T-helper 1 cell (primary cell): Measurements from ENCODE around the gene UCK2.

Source experiments
- DNase-seq, 5 donors: peaks; one replicate each; pipeline ENCODE4 v3.0.0-alpha.2; 2012 to 2020

UCK2 gene

DNA sequence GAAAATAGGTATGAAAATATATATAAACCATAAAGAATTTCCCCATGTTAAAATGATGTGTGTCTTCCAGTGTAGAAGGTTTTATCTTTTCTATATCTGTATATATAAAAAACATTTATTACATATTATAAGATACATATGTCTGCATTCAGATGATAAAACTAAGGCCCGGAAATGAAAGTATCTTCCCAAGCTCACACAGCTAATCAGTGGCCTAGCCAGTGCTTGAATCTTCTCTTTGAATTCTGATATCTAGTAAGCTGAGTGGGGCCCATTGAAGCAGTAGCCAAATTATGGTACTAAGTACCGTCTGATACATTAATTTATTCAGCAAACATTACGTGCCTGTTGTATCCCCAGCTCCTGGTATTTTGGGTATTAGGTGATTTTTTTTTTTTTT is 28.6 kb downstream of the UCK2 start:
- no peak for DNase-seq

DNA sequence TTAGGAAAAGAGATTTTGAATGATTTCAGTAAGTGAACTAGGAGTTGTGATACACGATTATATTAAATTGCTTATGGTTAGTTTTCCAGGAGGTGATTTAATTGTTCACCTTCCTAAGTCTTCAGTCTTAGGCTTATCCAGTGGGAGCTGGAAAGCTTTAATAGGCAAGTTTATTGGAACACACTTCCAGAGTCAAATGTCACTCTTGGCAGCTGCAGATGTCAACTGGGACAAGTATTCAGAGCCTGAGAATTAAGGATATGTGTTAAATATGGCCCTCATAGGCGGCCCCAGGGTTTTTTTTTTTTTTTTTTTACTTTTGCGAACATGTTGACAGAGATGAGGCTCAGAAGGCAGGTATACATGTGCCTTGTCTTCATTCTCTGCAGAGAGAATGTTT is 29.2 kb downstream of the UCK2 start:
- no peak for DNase-seq

DNA sequence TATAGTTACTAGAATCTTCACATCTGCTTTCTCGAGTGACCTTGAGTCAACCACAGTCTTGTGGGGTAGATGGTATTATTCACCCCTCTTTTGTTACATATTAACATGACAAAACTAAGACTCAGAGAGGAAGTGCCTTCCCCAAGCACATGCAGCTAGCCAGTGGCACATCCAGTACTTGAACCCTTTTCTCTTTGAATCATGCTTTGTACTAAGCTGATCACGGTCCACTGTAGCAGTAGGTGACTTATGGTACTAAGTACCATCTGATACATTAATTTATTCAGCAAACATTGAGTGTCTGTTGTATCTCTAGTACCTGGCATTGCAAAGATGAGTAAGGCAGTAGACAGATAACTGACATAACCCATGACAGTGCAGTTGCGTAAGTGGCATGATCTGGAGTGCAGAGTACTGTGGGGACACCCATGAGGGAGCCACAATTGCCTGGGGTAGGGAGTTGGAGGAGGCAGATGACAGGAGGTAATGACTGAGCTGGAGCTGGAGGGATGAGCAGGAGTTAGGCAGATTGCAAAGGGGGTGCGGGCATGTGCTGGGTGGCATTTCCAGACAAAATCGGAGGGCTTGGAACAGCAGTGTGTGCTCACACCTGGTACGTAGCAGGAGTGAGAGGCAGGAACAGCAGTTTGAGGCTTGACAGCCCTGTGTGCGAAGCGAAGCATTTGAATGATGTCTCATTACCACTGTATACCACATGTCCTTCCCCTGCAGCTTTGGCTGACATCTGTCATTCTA is 29.8 kb downstream of the UCK2 start:
- no peak for DNase-seq

DNA sequence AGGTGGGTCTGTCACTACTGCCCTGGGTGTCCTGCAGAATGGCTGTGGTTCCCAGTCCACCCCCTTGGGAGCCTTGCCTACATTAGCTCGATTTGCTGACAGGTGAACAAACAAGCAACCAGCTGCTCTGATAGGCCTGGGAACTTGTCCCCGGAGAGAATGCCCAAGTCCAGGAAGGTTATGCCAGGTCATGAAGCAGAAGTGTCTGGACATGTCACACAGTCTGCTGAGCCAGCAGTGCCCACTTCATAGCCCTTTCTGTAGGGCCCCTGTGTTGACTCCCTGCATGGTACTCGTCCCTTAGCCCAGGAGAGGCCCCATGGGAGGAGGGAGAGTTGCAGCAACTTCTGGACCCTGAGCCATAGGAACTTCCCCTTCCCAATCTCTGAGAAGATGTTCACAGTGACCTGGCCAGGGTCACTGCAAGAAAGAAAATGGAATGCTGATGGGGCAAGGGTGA is 31.0 kb downstream of the UCK2 start:
- DNase-seq: no peak

DNA sequence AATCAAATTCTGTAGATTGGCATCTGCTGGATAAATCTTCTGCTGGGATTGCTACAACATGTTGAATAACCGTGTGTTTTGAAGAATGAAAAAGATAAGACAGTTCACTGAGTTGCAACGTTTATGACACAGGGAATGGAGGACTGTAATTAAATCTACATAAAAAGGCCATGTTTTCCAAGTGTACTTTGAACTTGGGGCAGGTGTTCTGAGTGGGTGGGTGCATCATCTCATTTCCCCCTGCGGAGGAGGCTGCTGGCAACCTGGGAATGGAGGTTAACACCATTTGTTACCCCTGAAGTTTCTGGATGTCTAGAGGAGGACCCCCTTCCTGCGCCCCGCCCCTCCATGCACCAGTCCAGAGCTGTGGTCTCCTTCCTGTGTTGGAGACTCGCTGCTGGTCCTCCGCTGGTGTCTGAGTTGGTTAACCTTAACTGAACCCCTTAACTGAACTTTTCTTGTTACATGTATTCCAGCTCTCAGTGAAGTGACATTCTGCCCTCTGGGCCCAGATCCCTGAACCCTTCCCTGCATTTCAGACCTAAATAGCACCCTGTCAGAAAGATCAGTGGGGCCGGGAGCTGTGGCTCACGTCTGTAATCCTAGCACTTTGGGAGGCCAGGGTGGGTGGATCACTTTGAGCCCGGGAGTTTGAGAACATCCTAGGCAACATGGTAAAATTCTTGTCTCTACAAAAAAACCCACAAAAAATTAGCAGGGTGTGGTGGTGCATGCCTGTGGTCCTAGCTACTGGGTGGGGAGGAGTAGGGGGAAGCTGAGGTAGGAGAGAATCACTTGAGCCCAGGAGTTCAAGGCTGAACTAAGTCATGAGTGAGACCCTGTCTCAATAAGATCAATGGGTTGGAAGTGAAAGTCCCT is 31.8 kb downstream of the UCK2 start:
- DNase-seq: no peak

DNA sequence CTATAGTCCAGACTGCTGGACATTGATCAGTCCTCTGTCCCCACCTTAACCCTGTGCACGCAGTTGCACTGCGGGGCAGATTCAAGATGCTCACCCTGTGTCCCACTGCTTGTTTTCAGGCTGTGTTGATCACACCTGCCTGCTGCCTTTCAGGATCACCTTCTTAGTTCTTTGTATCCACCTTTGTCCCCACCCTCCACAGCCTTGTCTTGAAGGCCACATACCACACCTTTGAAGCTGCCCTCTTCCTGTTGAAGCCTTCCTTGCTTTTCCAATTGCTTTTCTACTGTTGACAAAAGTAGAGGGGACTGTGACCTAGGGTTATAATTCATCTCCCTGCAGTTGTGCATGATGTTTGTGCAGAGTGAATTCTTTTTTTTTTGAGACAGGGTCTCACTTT is 32.7 kb downstream of the UCK2 start:
- DNase-seq: no peak

DNA sequence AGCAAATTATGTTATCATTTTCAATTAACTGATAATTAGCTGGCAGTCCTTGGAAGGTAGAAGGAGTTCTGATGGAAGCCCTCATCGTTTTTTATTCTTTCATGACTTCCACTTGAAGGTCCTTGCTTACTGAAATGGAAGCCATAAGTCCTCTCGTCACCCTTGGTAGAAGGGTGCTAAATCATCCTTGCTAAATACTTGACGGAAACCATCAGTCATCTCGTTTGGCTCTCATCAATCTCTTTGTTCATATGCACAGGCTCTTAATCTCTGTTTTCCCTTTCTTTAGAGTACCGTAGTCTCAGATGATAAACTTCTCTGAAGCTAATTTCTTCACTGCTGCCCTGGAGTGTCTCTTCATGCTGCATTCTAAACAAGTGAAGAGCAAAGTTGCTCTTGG is 34.5 kb downstream of the UCK2 start:
- DNase-seq: no peak

DNA sequence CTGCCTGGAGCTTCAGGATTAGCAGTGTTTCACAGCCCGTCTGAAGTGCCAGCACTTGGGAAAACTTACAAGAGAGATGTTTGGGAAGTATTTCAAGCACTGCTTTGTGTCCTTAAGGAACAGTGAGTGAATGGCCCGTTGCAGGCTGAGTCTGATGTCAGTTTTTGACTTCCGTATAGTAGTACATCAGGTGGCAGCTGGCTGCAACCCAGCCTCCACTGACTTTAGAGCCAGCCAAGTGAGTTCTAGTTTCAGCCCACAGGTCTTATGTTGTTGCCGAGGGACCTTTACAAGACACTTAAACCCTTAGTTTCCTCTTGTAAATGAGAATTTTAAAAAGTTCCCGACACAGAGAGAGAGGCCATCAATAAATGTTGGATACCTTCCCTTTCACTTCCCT is 35.0 kb downstream of the UCK2 start:
- DNase-seq: no peak

DNA sequence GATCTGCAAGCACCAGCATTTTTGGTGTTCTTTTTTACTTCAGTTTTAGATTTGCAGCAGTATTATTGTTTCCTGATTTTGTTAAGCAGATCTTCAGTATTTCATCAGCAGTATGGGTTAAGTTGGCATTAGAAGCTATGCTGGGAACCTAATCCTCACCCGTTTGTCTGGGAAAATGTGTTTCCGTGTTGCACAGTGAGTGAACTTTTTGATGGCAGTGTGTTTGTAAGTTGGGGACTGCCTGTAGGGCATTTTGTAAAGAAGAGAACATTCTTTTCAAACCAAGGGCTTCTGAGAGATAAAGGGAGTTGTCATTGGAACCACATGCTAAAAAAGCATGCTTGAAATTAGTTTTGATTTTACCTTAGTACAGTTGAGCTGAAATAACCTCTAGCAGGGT is 35.9 kb downstream of the UCK2 start:
- no peak for DNase-seq

DNA sequence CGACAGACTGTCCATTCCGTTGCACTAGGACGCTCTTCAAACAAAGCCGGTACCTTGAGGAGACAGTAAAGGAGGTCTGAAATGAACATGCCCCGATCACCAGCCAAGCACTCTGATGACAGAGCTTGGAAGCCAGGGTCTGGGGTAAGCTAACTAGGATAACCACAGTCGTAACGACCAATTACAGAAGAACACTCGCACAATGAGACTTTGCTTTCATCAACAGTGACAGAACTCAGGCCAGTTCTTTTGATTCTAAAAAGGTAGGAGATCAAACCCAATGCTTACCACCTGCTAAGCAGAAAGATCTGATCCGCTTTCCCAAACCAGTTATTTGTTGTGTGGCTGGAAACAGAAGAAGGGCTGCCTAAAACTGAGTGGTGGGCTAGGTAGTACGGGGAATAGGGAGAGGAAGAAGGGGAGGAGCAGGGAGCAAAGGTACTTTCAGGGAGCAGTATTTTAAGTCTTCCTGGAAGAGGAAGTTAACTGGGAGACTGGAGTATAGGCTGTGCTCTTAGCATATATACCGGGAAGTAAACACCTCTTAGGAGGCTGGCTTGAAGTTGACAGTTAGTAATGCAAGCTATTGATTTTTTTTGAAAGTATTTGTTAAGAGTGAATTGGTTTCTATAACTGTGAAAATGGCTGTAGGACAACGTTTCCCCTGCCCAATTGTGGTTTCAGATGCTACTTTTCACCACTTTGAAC is 38.4 kb downstream of the UCK2 start:
- DNase-seq: no peak

DNA sequence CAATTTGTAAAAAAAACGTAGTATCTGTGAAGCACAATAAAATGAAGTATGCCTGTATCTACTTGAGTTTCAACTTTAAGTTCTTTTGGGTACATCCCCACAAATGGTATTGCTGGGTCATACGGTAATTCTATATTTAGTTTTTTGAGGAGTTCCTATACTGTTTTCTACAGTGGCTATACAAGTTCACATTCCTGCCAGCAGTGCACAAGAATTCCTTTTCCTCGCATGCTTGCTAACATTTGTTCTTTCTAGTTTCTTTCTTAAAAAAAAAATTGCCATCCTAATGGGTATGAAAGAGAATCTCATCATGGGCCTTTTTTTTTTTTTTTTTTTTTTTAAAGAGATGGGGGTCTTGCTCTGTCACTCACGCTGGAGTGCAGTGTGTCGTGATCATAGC is 41.9 kb downstream of the UCK2 start:
- no peak for DNase-seq

DNA sequence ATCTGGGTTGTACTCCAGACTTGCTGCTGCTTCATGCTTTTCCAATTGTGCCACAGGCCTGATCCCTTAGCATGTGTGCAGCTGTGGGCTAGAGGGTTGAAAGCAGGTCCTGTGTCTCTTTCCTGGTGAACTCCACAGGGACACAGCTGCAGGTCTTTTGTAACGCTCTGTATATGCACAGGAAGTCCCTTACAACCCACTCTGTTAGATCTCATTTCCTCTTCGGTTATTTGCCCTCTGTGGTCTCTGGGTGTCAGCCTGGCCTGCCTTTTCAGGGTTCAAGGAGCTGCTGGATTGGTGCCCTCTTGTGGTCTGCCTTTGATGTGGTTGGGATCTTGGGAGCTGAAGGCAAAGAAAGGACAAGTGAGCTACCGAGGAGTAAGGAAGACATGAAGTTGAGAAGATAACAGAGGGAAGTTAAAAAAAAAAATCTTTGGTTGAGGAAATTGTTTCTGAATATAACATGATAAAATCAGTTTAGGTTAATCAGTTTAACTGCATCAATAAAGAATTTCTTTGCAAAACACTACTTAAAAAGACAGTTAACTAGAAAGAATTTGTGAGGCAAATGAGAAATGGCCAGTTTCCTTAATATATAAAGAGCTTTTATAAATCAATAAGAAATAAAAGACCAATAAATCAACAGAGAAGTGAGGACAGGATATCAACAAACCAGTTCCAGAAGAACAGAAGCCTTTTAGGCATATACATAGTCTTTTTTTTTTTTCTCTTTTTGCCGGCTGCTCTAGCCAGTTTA is 44.1 kb downstream of the UCK2 start:
- peak in 4 of 5 donors; percentile 9 to 87 (median 20) for DNase-seq

DNA sequence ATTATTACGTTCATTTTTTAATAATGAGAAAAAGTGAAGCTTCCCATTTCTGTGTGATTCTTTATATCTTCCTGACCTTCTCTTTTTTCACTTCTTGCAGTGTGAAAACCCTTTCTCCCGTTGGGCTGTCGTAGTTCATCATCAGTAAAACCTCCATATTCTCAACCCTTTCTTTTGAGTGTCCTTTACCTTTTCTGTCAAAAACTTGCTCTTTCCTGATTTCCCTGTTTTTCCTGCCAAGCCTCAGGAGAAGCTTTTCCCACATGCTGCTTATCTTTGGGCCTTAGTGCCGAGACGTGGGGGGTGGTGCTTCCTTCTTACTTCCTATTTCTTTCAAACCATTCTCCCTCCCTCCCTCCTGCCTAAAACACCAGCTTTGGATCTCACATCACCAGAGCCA is 46.1 kb downstream of the UCK2 start:
- DNase-seq: no peak

DNA sequence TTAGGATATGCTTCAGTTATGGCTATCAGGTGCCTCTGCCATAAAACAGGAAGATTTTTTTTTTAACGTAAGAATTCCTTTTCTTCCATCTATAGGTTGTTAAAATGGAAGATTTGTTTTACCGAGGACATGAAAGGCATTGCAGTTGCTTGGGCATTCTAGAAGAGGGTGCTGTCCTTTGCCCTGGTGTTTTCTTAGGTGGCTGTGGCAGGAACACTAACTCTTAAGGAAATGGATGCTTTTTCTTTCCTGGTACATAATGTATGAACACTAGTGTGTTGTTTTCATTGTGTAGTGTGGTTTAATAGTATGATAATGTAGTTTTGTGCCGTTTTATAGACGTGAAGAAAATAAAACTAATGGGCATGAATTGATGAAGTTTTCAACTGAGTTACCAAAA is 47.2 kb downstream of the UCK2 start:
- DNase-seq: no peak

DNA sequence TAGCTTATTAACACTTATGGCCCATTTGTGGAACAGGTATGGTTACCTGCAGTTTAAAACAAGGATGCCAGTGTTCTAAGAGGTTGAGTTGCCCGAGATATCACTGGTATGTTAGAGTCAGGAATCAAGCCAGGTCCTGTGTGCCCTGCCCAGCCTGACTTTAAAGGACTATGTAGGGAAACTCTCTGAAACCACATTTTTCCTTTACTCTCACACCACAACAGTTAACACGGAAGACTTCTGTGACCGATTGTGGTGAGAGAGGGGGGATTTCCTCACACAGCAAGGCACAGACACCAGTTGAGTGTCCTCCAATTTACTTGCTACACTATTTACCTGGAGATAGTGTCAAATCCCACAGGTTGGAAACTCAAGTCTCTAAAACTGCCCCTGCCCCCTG is 47.8 kb downstream of the UCK2 start:
- DNase-seq: peak in 1 of 5 donors; percentile 34

DNA sequence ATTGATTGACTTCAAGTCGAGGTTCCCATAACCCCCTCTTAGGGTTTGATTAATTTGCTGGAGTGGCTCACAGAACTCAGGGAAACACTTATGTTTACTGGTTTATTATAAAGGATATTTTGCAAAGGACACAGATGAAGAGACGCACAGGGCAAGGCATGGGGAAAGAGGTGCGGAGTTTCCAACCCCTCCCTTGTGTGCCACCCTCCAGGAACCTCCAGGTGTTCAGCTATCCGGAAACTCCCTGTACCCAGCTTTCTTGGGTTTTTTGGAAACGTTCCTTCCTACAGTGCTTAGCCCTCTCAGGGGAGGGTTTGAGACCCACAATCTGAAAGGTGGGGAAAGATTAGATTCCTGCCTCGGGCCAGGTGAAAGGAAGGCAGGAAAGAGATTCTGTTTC is 48.2 kb downstream of the UCK2 start:
- no peak for DNase-seq

DNA sequence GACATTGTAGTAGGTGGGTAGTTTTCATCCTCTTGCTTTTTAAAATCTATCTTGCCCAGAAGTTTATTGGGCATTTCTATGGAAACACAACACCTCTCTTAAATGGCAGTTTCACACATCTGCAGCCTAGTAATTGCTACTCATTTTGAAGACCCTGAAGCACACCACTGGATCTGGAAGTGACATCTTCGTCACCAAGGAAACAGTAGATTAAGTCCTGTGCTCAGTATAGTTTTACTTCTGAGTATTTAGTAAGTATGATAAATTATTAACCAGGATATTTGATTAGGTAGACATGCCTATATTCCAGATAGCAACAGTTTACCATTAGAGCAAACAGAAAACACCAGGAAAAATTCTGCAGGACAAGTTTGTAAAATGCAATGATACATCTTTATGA is 48.7 kb downstream of the UCK2 start:
- no peak for DNase-seq

DNA sequence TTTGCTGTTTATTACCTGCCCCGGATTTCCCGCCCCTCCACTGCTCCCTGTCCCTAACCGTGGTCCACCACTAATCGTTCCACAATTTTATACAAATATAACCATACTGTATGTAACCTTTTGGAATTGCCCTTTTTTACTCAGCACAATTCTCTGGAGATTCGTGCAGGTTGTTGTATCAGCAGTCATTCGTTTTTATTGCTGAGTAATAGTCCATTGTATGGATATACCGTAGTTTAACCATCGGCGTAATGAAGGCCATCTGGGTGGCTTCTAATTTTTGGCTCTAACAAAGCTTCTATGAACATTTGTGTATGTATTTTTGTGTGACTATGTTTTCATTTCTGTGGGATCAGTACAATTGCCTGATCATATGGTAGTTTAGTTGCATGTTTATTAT is 50.0 kb downstream of the UCK2 start:
- no peak for DNase-seq

DNA sequence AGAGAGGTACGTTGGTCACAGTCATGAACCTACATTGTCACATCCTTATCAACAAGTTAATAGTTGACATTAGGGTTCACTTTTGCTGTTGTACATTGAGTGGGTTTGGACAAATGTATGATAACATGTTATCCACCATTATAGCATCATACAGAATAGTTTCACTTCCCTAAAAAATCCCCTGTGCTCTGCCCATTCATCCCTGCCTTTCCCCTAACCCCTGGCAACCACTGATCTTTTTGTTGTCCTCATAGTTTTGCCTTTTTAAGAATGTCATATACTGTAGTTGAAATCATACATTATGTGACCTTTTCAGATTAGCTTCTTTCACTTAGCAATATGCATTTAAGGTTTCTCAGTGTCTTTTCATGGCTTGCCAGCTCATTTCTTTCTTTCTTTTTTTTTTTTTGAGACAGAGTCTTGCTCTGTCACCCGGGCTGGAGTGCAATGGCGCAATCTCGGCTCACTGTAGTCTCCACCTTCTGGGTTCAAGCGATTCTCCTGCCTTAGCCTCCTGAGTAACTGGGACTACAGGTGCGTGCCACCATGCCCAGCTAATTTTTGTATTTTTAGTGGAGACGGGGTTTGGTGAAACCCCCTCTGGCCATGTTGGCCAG is 50.6 kb downstream of the UCK2 start:
- no peak for DNase-seq

DNA sequence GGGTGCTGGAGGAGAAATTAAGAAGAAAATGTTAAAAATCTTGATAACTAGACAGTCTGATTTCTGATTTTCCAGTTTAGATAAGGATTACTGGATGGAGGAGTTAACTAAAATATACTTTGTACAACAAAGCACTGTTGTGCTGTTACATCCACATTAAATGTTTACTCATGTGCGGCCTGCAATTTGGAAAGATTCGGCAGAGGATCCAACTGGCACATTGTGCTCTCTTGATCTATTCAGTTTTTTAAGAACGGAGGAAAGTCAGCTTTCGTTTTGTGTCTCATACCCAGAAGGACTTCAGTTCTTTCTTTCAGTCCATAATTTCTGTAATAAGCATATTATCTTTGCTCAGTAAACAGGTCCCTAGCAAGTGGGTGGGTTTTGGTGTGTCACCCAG is 52.5 kb downstream of the UCK2 start:
- DNase-seq: no peak

DNA sequence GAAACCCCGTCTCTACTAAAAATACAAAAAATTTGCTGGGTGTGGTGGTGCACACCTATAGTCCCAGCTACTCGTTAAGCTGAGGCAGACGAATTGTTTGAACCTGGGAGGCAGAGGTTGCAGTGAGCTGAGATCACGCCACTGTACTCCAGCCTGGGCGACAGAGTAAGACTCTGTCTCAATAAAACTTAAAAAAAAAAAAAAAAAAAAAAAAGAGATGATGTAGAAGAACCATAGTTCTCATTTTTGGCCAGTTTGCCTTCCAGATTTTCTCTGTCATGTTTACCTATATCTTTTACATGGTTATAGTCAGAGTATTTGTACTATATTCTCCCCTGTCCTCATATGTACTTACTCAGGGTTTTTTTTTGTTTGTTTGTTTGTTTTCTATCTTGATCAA is 53.6 kb downstream of the UCK2 start:
- DNase-seq: no peak

DNA sequence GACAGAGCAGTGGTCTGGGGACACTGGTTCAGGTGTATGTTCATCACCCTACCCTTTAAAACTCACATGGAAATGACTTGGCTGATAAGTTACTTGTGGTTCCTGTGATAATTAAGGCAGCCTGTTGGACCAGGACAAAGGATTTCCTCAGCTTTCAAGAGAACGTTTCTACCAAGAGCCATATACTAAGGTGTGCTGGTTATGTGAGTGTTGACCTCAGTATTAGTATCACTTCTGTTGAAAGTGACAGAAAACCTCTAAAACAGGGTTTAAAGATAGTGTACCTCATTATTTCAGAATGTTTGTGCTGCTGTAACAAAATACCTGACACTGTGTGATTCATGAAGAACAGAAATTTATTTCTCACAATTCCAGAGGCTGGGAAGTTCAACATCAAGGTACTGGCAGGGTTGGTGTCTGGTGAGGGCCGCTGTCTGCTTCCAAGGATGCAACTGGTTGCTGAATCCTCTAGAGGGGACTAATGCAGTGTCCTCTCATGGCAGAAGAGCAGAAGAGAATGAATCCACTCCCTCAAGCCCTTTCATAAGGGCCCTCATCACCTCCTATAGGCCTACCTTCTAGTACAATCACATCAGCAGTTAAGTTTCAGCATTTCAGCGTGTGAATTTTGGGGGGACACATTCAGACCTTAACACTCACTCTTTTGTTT is 54.9 kb downstream of the UCK2 start:
- DNase-seq: no peak
